ENCODE measurements around the gene NCCRP1.

Gene NCCRP1

DNA sequence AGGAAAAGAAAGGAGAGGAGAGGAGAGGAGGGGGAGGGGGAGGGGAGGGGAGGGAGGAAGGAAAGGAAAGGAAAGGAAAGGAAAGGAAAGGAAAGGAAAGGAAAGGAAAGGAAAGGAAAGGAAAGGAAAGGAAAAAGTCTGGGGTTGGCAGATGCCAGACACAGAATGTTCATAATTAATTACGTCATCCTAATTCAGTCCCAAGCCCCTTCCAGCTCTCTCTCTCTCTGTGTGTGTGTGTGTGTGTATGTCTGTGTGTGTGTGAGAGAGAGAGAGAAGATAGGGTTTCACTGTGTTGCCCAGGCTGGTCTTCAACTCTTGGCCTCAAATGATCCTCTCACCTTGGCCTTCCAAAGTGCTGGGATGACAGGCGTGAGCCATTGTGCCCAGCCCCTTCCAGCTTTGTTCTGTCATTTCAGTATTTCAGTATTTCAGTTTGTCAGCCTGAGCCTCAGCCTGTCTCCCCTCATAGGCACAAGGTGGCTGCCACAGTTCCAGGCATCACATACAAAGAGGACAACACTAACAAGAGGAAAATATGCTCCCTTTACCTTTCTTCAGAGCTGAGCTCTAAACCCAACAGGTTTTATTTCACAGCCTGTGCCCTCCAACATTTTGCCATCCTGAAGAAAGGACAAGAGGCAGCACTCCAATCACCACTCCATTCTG, 33.5 kb downstream of the NCCRP1 start:
- no peak for TF ChIP-seq YY1 (IDR thresholded peaks at IDR 0.05; ENCODE audit: low read depth)
- no peak for TF ChIP-seq RAD21 (IDR thresholded peaks at IDR 0.05; ENCODE audit: low read depth)
- no peak for TF ChIP-seq CREB1 (IDR thresholded peaks at IDR 0.05; ENCODE audit: low read depth)
- no peak for TF ChIP-seq TEAD4 (IDR thresholded peaks at IDR 0.05)
- TF ChIP-seq, protein P1, sequence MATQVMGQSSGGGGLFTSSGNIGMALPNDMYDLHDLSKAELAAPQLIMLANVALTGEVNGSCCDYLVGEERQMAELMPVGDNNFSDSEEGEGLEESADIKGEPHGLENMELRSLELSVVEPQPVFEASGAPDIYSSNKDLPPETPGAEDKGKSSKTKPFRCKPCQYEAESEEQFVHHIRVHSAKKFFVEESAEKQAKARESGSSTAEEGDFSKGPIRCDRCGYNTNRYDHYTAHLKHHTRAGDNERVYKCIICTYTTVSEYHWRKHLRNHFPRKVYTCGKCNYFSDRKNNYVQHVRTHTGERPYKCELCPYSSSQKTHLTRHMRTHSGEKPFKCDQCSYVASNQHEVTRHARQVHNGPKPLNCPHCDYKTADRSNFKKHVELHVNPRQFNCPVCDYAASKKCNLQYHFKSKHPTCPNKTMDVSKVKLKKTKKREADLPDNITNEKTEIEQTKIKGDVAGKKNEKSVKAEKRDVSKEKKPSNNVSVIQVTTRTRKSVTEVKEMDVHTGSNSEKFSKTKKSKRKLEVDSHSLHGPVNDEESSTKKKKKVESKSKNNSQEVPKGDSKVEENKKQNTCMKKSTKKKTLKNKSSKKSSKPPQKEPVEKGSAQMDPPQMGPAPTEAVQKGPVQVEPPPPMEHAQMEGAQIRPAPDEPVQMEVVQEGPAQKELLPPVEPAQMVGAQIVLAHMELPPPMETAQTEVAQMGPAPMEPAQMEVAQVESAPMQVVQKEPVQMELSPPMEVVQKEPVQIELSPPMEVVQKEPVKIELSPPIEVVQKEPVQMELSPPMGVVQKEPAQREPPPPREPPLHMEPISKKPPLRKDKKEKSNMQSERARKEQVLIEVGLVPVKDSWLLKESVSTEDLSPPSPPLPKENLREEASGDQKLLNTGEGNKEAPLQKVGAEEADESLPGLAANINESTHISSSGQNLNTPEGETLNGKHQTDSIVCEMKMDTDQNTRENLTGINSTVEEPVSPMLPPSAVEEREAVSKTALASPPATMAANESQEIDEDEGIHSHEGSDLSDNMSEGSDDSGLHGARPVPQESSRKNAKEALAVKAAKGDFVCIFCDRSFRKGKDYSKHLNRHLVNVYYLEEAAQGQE (IDR thresholded peaks at IDR 0.05; ENCODE audit: low read depth), result no peak
- TF ChIP-seq TCF12 (IDR thresholded peaks at IDR 0.05; ENCODE audit: low read depth), result no peak
- TF ChIP-seq EGR1 (IDR thresholded peaks at IDR 0.05), result no peak
- TF ChIP-seq ZBTB7A (IDR thresholded peaks at IDR 0.05; ENCODE audit: low read depth), result no peak
- TF ChIP-seq CEBPB (IDR thresholded peaks at IDR 0.05), result no peak
- TF ChIP-seq TAF1 (IDR thresholded peaks at IDR 0.05; ENCODE audit: low read depth), result no peak
- TF ChIP-seq EP300 (IDR thresholded peaks at IDR 0.05; ENCODE audit: borderline replicate concordance), result no peak
- TF ChIP-seq, protein P2, sequence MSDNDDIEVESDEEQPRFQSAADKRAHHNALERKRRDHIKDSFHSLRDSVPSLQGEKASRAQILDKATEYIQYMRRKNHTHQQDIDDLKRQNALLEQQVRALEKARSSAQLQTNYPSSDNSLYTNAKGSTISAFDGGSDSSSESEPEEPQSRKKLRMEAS (IDR thresholded peaks at IDR 0.05), result no peak
- no peak for TF ChIP-seq NFIC (IDR thresholded peaks at IDR 0.05)
- TF ChIP-seq, protein P3, sequence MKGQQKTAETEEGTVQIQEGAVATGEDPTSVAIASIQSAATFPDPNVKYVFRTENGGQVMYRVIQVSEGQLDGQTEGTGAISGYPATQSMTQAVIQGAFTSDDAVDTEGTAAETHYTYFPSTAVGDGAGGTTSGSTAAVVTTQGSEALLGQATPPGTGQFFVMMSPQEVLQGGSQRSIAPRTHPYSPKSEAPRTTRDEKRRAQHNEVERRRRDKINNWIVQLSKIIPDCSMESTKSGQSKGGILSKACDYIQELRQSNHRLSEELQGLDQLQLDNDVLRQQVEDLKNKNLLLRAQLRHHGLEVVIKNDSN (IDR thresholded peaks at IDR 0.05), result no peak
- TF ChIP-seq FOXM1 (IDR thresholded peaks at IDR 0.05; ENCODE audit: borderline replicate concordance, low read depth), result no peak

DNA sequence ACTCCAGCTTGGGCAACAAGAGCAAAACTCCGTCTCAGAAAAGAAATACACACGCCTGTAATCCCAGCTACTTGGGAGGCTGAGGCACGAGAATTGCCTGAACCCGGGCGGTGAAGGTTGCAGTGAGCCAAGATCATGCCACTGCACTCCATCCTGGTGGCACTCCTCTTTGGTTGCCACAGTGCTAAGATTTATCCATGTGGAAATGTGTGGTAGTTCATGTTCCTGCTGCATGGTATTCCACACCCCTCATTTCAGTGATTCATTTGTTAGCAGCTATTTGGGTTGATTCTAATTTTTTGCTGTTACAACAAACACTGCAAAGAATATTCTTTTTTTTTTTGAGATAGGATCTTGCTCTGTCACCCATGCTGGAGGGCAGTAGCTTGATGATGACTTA, 35.9 kb downstream of the NCCRP1 start:
- TF ChIP-seq TCF12 (IDR thresholded peaks at IDR 0.05; ENCODE audit: low read depth) (no peak), CREB1 (IDR thresholded peaks at IDR 0.05; ENCODE audit: low read depth) (no peak), EGR1 (IDR thresholded peaks at IDR 0.05) (no peak), TAF1 (IDR thresholded peaks at IDR 0.05; ENCODE audit: low read depth) (no peak), CEBPB (IDR thresholded peaks at IDR 0.05) (no peak), RAD21 (IDR thresholded peaks at IDR 0.05; ENCODE audit: low read depth) (no peak), NFIC (IDR thresholded peaks at IDR 0.05) (no peak), ZBTB7A (IDR thresholded peaks at IDR 0.05; ENCODE audit: low read depth) (no peak), FOXM1 (IDR thresholded peaks at IDR 0.05; ENCODE audit: borderline replicate concordance, low read depth) (no peak), TEAD4 (IDR thresholded peaks at IDR 0.05) (no peak), YY1 (IDR thresholded peaks at IDR 0.05; ENCODE audit: low read depth) (no peak), EP300 (IDR thresholded peaks at IDR 0.05; ENCODE audit: borderline replicate concordance) (no peak)
- TF ChIP-seq, protein P2 (IDR thresholded peaks at IDR 0.05), result no peak
- TF ChIP-seq, protein P3 (IDR thresholded peaks at IDR 0.05), result no peak
- TF ChIP-seq, protein P1 (IDR thresholded peaks at IDR 0.05; ENCODE audit: low read depth), result no peak

DNA sequence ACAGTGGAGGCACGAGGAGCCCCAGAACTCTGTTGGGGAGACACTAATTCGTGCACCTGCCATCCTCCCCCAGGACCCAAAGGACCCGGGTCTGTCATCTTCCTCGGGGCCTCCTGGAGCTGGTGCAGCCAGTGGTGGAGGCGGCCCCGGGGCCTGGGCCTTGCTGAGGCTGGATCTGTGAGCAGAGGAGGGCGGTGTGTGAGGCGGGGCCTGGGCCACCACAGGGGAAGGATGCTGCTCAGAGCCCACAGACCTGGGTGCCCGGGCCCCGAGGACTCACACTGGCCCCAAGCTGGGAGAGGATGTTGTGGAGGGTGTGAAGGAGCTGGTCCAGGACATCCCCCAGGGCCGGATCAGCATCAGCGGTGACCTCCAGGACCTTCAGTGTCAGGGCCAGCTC, 39.8 kb downstream of the NCCRP1 start:
- TF ChIP-seq, protein P1 (IDR thresholded peaks at IDR 0.05; ENCODE audit: low read depth), result no peak
- no peak for TF ChIP-seq EGR1 (IDR thresholded peaks at IDR 0.05)
- TF ChIP-seq CREB1 (IDR thresholded peaks at IDR 0.05; ENCODE audit: low read depth), result no peak
- TF ChIP-seq TCF12 (IDR thresholded peaks at IDR 0.05; ENCODE audit: low read depth), result no peak
- no peak for TF ChIP-seq EP300 (IDR thresholded peaks at IDR 0.05; ENCODE audit: borderline replicate concordance)
- TF ChIP-seq, protein P2 (IDR thresholded peaks at IDR 0.05), result no peak
- no peak for TF ChIP-seq YY1 (IDR thresholded peaks at IDR 0.05; ENCODE audit: low read depth)
- TF ChIP-seq FOXM1 (IDR thresholded peaks at IDR 0.05; ENCODE audit: borderline replicate concordance, low read depth), result no peak
- TF ChIP-seq CEBPB (IDR thresholded peaks at IDR 0.05), result no peak
- TF ChIP-seq ZBTB7A (IDR thresholded peaks at IDR 0.05; ENCODE audit: low read depth), result no peak
- TF ChIP-seq, protein P3 (IDR thresholded peaks at IDR 0.05), result no peak
- TF ChIP-seq TAF1 (IDR thresholded peaks at IDR 0.05; ENCODE audit: low read depth), result no peak
- no peak for TF ChIP-seq TEAD4 (IDR thresholded peaks at IDR 0.05)
- TF ChIP-seq NFIC (IDR thresholded peaks at IDR 0.05), result no peak
- no peak for TF ChIP-seq RAD21 (IDR thresholded peaks at IDR 0.05; ENCODE audit: low read depth)
